Globus pallidus (tissue), 1 donor: ENCODE data around the gene CHRNA4.

Source experiments
- DNase-seq: peaks from one replicate; pipeline ENCODE4 v3.0.0-alpha.2; 2015; ENCODE audit warnings: low spot score

The CHRNA4 gene

GRCh38 chr20:63363981-63364561 is 2.9 kb upstream of the CHRNA4 start:
- DNase-seq, result no peak

GRCh38 chr20:63363013-63363957 is 2.1 kb upstream of the CHRNA4 start:
- DNase-seq, result no peak

- no peak for DNase-seq
Measured at GRCh38 chr20:63362436-63363009, 1.4 kb upstream of the CHRNA4 start.

- no peak for DNase-seq
Measured at GRCh38 chr20:63361519-63362435, 628 bp upstream of the CHRNA4 start.

- DNase-seq, result no peak
Measured at GRCh38 chr20:63359937-63360849, 956 bp downstream of the CHRNA4 start.

- DNase-seq, result no peak
Measured at GRCh38 chr20:63359164-63359934, 1.8 kb downstream of the CHRNA4 start.

GRCh38 chr20:63357921-63358905 is 2.9 kb downstream of the CHRNA4 start:
- DNase-seq, result no peak

GRCh38 chr20:63356931-63357879 is 3.9 kb downstream of the CHRNA4 start:
- no peak for DNase-seq

- DNase-seq, result no peak
Measured at GRCh38 chr20:63356511-63356910, 4.6 kb downstream of the CHRNA4 start.

GRCh38 chr20:63355781-63356295 is 5.3 kb downstream of the CHRNA4 start:
- no peak for DNase-seq

- DNase-seq, result no peak
Measured at GRCh38 chr20:63354636-63355350, 6.4 kb downstream of the CHRNA4 start.

- DNase-seq, result no peak
Measured at GRCh38 chr20:63352811-63353221, 8.3 kb downstream of the CHRNA4 start.

GRCh38 chr20:63351811-63352591 is 9.1 kb downstream of the CHRNA4 start:
- peak; percentile 69 for DNase-seq

- DNase-seq, result no peak
Measured at GRCh38 chr20:63351326-63351700, 9.8 kb downstream of the CHRNA4 start.

- DNase-seq, result no peak
Measured at GRCh38 chr20:63350597-63351325, 10.4 kb downstream of the CHRNA4 start.
